Measurements from ENCODE around the gene RAB33A. TPM values are rescaled to one million over a fixed set of nuclear protein-coding genes. Genes with fewer than 3 reads are reported as not detected.

Gene RAB33A
- polyA plus RNA-seq, 1 donor (not counting 4 experiments of a cell fraction or from before 2014, with no cell fraction given) = not detected

- Histone ChIP-seq H4K20me1 (ENCODE audit: control insufficient read depth, extremely low read depth, insufficient read depth, low read length) (no peaks in the 10 kb centered on the region), H3K9ac (ENCODE audit: control insufficient read depth, extremely low read depth, insufficient read depth, low read length) (no peak overlapping the region), H3K9me1 (ENCODE audit: control insufficient read depth, extremely low read depth, insufficient read depth, low read length) (no peaks in the 10 kb centered on the region), H3K36me3 (ENCODE audit: control insufficient read depth in 2 of 2, extremely low read depth in 1 of 2, insufficient read depth in 2 of 2, low read length in 2 of 2) (no peaks in the 10 kb centered on the region), H3K9me3 (ENCODE audit: control insufficient read depth, low read depth, low read length) (no peaks in the 10 kb centered on the region), H3K79me2 (ENCODE audit: control insufficient read depth, insufficient read depth, low read length) (peaks cover 22% of the 10 kb centered on the region), H3K27me3 (ENCODE audit: control insufficient read depth, extremely low read depth, insufficient read depth, low read length) (no peaks in the 10 kb centered on the region), H3K4me1 (ENCODE audit: control insufficient read depth, extremely low read depth, insufficient read depth, low read length) (peaks cover 8% of the 10 kb centered on the region), H3K4me2 (ENCODE audit: control insufficient read depth, extremely low read depth, insufficient read depth, low read depth, low read length) (no peak overlapping the region), H3K4me3 (ENCODE audit: control insufficient read depth in 2 of 3, extremely low read depth in 1 of 3, insufficient read depth in 2 of 3, low read depth in 1 of 3, low read length in 3 of 3) (no peak overlapping the region), H2AFZ (ENCODE audit: control insufficient read depth, low read length) (no peak overlapping the region), H3K27ac (ENCODE audit: control insufficient read depth, insufficient read depth, low read length) (no peak overlapping the region)
- TF ChIP-seq CTCF (optimal IDR thresholded peaks at IDR 0.05 in 1 of 3, IDR thresholded peaks at IDR 0.05 in 1 of 3, conservative IDR thresholded peaks at IDR 0.05 in 1 of 3; ENCODE audit: extremely low read depth in 1 of 3, insufficient read depth in 2 of 3, low read length in 3 of 3) = no peak
- no peak for TF ChIP-seq EZH2 (IDR thresholded peaks at IDR 0.05; ENCODE audit: low read length)
- dilution Hi-C loops (cut with MboI; ENCODE audit: extremely low pct_ligation_motif_present, low sequenced_read_pairs) = no loop called here
- DNase-seq (ENCODE audit: low read depth, low spot score) = no peak
- no peak for FAIRE-seq
Measured at GRCh38 chrX:130163398-130163797, 8.4 kb upstream of the RAB33A start.

GRCh38 chrX:130165181-130165702 lies 6.5 kb upstream of the RAB33A start:
- H3K4me3 ChIP-seq (ENCODE audit: control insufficient read depth in 2 of 3, extremely low read depth in 1 of 3, insufficient read depth in 2 of 3, low read depth in 1 of 3, low read length in 3 of 3) = peak overlapping the region; percentile 51 to 81 (median 55)
- H3K27me3 ChIP-seq (ENCODE audit: control insufficient read depth, extremely low read depth, insufficient read depth, low read length) = no peaks in the 10 kb centered on the region
- peak overlapping the region; percentile 83 for H3K9ac ChIP-seq (ENCODE audit: control insufficient read depth, extremely low read depth, insufficient read depth, low read length)
- H2AFZ ChIP-seq (ENCODE audit: control insufficient read depth, low read length) = peak overlapping the region; percentile 75
- dilution Hi-C loops (cut with MboI; ENCODE audit: extremely low pct_ligation_motif_present, low sequenced_read_pairs) = no loop called here
- TF ChIP-seq CTCF (optimal IDR thresholded peaks at IDR 0.05 in 1 of 3, IDR thresholded peaks at IDR 0.05 in 1 of 3, conservative IDR thresholded peaks at IDR 0.05 in 1 of 3; ENCODE audit: extremely low read depth in 1 of 3, insufficient read depth in 2 of 3, low read length in 3 of 3) (no peak), EZH2 (IDR thresholded peaks at IDR 0.05; ENCODE audit: low read length) (no peak)
- DNase-seq (ENCODE audit: low read depth, low spot score) (no peak), FAIRE-seq (no peak)
- peaks cover 22% of the 10 kb centered on the region for H3K79me2 ChIP-seq (ENCODE audit: control insufficient read depth, insufficient read depth, low read length)
- no peaks in the 10 kb centered on the region for H3K36me3 ChIP-seq (ENCODE audit: control insufficient read depth in 2 of 2, extremely low read depth in 1 of 2, insufficient read depth in 2 of 2, low read length in 2 of 2)
- peak overlapping the region; percentile 69 for H3K4me2 ChIP-seq (ENCODE audit: control insufficient read depth, extremely low read depth, insufficient read depth, low read depth, low read length)
- no peaks in the 10 kb centered on the region for H3K9me1 ChIP-seq (ENCODE audit: control insufficient read depth, extremely low read depth, insufficient read depth, low read length)
- H4K20me1 ChIP-seq (ENCODE audit: control insufficient read depth, extremely low read depth, insufficient read depth, low read length) = no peaks in the 10 kb centered on the region
- H3K9me3 ChIP-seq (ENCODE audit: control insufficient read depth, low read depth, low read length) = no peaks in the 10 kb centered on the region
- H3K27ac ChIP-seq (ENCODE audit: control insufficient read depth, insufficient read depth, low read length) = peak overlapping the region; percentile 88
- peaks cover 8% of the 10 kb centered on the region for H3K4me1 ChIP-seq (ENCODE audit: control insufficient read depth, extremely low read depth, insufficient read depth, low read length)
